Effector memory CD8-positive, alpha-beta T cell (primary cell): ENCODE measurements around the gene ASPG.
A peak's percentile ranks its signal among the peaks of the same experiment; 100 is the strongest.

Experiments used
- ATAC-seq: fragments of 150-1000 bp; cut with Tn5 transposase; replicated peaks from 2 replicates; pipeline ENCODE4 v1.10.0; 2021; ENCODE audit warnings: mild to moderate bottlenecking, moderate library complexity
- DNase-seq, 3 experiments: peaks; one replicate each; pipeline ENCODE4 v3.0.0; 2021
- H3K27ac Mint-ChIP-seq, 2 donors: one replicate each; pipeline ENCODE4 v1.8.0; 2022; ENCODE audit warnings: mild to moderate bottlenecking in 2 of 2, mixed read lengths in 2 of 2, moderate library complexity in 2 of 2
- H3K27me3 Mint-ChIP-seq, 2 donors: one replicate each; pipeline ENCODE4 v1.8.0; 2022; ENCODE audit warnings: mixed read lengths in 2 of 2
- H3K36me3 Mint-ChIP-seq: one replicate; pipeline ENCODE4 v1.8.0; 2022; ENCODE audit warnings: mild to moderate bottlenecking, moderate library complexity, mixed read lengths; ENCODE audit not compliant: insufficient read depth
- H3K4me1 Mint-ChIP-seq, 2 donors: one replicate each; pipeline ENCODE4 v1.8.0; 2022; ENCODE audit warnings: low read depth in 2 of 2, mixed read lengths in 2 of 2
- H3K4me3 Mint-ChIP-seq, 2 donors: one replicate each; pipeline ENCODE4 v1.8.0; 2022; ENCODE audit warnings: mild to moderate bottlenecking in 2 of 2, mixed read lengths in 2 of 2, moderate library complexity in 2 of 2
- H3K9me3 Mint-ChIP-seq, 2 donors: one replicate each; pipeline ENCODE4 v1.8.0; 2022; ENCODE audit warnings: mixed read lengths in 2 of 2

The ASPG gene

DNA sequence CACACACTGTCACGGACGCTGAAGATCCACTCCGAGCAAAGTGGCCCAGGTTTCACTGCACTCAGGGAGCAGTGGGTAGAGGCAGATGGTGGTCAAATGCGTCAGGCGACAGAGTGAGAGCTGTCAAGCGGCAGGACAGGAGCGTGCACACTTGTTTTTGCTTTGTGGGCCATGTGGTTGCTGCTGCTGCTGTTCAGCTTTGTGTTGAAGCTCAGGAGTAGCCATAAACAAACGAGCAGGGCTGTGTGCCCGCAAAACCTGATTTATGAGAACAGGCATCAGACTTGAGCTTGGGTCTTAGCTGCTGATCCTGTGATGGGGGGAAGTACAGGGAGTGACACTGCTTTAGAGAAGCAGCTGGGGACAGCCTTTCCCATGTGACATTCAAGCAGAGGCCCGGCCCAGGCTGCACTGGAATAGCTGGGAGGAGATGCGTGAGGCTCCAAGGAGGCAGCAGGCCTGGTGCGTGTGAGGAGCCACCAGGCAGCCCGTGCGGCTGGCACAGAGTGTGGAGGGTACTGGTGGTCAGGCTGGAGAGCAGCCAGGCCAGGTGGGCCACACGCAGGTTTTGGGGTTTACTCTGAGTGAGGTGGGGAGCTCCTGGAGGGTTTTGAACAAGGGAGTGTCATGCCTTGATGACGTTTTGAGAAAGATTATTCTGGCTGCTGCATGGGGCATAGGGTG is 31.1 kb upstream of the ASPG start:
- Mint-ChIP-seq H3K4me1 (no peaks in the 10 kb centered on the region), H3K36me3 (no peaks in the 10 kb centered on the region), H3K27ac (no peak overlapping the region), H3K4me3 (no peak overlapping the region), H3K27me3 (peaks cover 44 to 73% of the 10 kb centered on the region in 2 donors), H3K9me3 (no peaks in the 10 kb centered on the region)
- no peak for ATAC-seq
- DNase-seq: no peak

DNA sequence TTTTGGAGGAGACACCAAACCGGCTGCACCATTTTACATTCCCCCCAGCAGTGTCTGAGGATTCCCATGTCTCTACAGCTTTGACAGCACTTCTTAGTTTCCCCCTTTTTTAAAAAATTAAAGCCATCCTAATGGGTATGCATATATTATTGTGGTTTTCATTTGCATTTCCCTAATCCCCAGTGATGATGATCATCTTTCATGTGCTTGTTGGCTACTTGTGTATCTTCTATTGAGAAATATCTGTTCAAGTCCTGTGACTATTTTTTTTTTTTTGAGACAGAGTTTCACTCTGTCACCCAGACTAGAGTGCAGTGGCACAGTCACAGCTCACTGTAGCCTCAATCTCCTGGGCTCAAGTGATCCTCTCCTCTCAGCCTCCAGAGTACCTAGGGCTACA is 23.2 kb upstream of the ASPG start:
- Mint-ChIP-seq H3K36me3 (peaks cover 3% of the 10 kb centered on the region), H3K27ac (no peak overlapping the region), H3K4me1 (no peaks in the 10 kb centered on the region), H3K9me3 (no peaks in the 10 kb centered on the region), H3K27me3 (peaks cover 62 to 79% of the 10 kb centered on the region in 2 donors), H3K4me3 (no peak overlapping the region)
- DNase-seq (no peak), ATAC-seq (no peak)

DNA sequence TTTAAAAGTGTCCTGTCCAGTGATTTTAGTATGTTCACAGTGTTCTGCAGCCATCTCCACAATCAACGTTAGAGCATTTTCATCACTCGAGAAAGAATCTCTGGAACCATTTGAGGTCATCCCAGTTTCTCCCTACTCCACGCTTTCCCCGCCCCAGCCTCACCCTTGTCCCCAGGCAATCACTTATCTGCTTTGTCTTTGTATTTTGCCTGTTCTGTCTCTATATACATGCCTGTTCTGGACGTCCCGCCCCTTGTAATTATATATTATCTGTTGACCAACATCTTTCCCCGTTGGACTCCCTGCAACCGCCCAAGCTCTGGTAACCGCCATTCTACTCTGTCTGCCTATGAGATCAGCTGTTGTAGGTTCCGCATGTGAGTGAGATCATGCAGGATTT is 21.5 kb upstream of the ASPG start:
- no peak overlapping the region for H3K4me3 Mint-ChIP-seq
- ATAC-seq (no peak), DNase-seq (no peak)
- H3K27ac Mint-ChIP-seq: no peak overlapping the region
- H3K4me1 Mint-ChIP-seq: no peaks in the 10 kb centered on the region
- H3K36me3 Mint-ChIP-seq: peaks cover 3% of the 10 kb centered on the region
- peaks cover 74 to 88% of the 10 kb centered on the region in 2 donors for H3K27me3 Mint-ChIP-seq
- H3K9me3 Mint-ChIP-seq: no peaks in the 10 kb centered on the region

DNA sequence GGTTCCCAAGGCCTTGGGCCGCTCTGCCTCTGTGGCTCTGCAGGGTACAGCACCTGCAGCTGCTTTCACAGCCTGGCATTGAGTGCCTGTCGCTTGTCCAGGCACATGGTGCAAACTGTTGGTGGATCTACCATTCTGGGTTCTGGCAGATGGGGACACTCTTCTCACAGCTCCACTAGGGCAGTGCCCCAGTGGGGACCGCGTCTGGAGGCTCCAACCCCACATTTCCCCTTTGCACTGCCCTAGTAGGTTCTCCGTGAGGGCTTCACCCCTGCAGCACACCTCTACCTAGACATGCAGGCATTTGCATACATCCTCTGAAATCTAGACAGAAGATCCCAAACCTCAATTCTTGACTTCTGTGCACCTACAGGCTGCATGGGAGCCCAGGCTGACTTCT is 19.2 kb upstream of the ASPG start:
- peaks cover 80 to 91% of the 10 kb centered on the region in 2 donors for H3K27me3 Mint-ChIP-seq

DNA sequence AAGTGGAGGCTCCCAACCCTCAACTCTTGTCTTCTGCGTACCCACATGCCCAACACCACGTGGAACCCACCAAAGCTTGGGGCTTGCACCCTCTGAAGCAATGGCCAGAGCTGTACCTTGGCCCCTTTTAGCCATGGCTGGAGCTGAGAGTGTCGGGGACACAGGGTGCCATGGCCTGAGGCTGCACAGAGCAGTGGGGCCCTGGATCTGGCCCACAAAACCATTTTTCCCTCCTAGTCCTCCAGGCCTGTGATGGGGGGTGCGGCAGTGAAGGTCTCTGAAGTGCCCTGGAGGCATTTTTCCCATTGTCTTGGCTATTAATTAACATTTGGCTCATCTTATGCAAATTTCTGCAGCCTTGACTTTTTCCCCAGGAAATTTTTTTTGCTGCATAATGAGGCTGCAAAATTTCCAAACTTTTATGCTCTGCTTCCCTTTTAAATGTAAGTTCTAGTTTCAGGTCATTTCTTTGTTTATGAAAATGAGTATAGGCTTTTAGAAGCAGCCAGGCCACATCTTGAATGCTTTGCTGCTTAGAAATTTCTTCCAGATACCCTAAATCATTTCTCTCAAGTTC is 18.7 kb upstream of the ASPG start:
- no peak for DNase-seq
- H3K27me3 Mint-ChIP-seq: peaks cover 75 to 86% of the 10 kb centered on the region in 2 donors
- no peaks in the 10 kb centered on the region for H3K4me1 Mint-ChIP-seq
- no peak overlapping the region for H3K27ac Mint-ChIP-seq
- H3K9me3 Mint-ChIP-seq: no peaks in the 10 kb centered on the region
- ATAC-seq: no peak
- H3K4me3 Mint-ChIP-seq: no peak overlapping the region
- peaks cover 3% of the 10 kb centered on the region for H3K36me3 Mint-ChIP-seq

More for the DNA sequence above, 19.2 kb upstream of the ASPG start:
- ATAC-seq: no peak
- H3K36me3 Mint-ChIP-seq: peaks cover 3% of the 10 kb centered on the region
- no peaks in the 10 kb centered on the region for H3K9me3 Mint-ChIP-seq
- no peaks in the 10 kb centered on the region for H3K4me1 Mint-ChIP-seq
- H3K27ac Mint-ChIP-seq: no peak overlapping the region
- no peak overlapping the region for H3K4me3 Mint-ChIP-seq
- DNase-seq: no peak

DNA sequence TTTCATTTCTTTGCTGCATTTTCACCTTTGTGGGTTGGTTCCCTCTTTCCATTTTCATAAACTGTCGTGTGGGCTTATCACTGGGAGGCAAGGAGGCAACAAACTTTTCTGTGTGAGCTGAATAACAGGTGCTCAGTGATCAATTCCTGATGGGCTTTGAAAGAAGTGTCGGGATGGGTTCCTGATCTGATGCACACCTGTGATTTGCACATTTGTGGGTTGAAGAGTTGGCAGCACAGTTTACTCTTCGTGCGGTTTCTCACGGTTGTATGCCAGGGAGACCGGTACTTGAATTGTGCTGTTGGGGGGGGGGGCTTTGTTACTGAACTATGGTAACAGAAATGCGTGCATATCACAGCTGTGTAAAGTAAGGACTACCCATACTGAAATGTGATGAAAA is 16.0 kb upstream of the ASPG start:
- Mint-ChIP-seq H3K27ac (no peak overlapping the region), H3K4me1 (no peaks in the 10 kb centered on the region), H3K9me3 (peaks cover 6 to 14% of the 10 kb centered on the region in 2 donors), H3K4me3 (no peak overlapping the region), H3K27me3 (peaks cover 50 to 58% of the 10 kb centered on the region in 2 donors), H3K36me3 (peaks cover under 1% of the 10 kb centered on the region)
- DNase-seq (no peak), ATAC-seq (no peak)

DNA sequence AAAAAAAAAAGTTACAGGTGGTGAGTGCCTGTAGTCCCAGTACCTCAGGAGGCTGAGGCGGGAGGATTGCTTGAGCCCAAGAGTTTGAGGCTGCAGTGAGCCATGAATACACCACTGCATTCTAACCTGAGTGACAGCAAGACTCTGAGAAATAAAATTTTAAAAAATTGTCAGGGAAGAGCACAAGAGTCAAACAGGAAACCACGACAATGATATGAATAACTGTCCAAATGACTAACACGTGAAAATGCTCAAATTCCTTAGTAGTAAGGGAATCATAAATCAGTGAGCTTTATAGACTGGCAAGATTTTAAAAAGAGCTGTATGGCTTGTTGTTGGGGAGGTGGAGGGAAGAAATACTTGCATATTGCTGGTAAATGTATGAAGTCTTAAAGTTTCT is 12.9 kb upstream of the ASPG start:
- H3K4me1 Mint-ChIP-seq: peaks cover 3 to 9% of the 10 kb centered on the region in 2 donors
- peaks cover 27 to 37% of the 10 kb centered on the region in 2 donors for H3K27me3 Mint-ChIP-seq
- H3K4me3 Mint-ChIP-seq: no peak overlapping the region
- H3K9me3 Mint-ChIP-seq: peaks cover 6 to 14% of the 10 kb centered on the region in 2 donors
- H3K36me3 Mint-ChIP-seq: no peaks in the 10 kb centered on the region
- DNase-seq: no peak
- no peak for ATAC-seq
- no peak overlapping the region for H3K27ac Mint-ChIP-seq

DNA sequence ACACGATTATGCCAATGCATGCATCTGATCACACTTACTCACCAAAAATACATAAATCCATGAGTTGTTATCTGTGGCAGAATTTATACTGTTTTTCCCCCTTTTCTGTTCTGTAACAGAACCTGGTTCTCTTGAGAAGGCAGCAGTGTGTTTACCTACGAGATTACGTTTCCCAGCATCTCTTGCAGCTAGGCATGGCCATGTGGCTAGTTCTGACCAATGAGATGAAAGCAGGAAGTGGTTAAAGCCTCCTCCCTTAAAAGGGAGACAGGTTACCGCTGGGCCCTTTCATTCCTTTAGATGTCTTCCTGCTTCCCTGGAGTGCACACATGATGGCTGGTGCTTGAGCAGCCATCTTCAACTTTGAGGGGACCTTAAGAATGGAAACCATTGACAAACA is 11.7 kb upstream of the ASPG start:
- peaks cover 20 to 26% of the 10 kb centered on the region in 2 donors for H3K27me3 Mint-ChIP-seq
- no peak overlapping the region for H3K27ac Mint-ChIP-seq
- no peak overlapping the region for H3K4me3 Mint-ChIP-seq
- H3K36me3 Mint-ChIP-seq: no peaks in the 10 kb centered on the region
- peaks cover 6 to 14% of the 10 kb centered on the region in 2 donors for H3K9me3 Mint-ChIP-seq
- DNase-seq (no peak), ATAC-seq (no peak)
- peaks cover 10 to 20% of the 10 kb centered on the region in 2 donors for H3K4me1 Mint-ChIP-seq

DNA sequence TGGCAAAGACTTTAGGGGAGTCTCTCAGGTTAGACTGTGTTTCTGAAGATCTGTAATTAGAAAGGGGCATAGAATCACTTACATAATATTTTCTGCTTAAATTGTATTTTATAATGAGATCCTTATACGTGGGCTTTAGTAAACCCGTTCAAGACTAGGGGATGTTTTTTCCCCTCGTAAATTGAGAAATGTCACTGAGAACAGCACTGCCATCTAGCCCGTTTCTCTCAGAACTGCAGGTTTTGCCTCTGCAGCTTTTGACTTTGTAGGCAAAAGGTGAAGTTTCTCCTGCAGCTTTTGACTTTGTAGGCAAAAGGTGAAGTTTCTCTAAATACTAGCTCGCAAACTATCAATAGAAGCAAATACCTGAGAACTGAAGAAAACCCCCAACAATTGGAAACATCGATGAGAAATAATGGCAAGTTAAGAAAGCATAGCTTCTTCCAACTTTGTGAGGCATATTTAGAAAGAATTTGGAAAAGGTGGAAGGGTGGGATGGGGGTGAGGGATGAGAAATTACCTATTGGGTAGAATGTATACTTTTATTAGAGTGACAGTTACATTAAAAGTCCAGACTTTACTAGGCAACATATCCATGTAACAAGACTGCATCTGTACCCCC is 9.9 kb upstream of the ASPG start:
- ATAC-seq (no peak), DNase-seq (no peak)
- Mint-ChIP-seq H3K27ac (peak overlapping the region in 1 of 2 donors; percentile 23), H3K4me3 (no peak overlapping the region), H3K9me3 (peaks cover 6 to 14% of the 10 kb centered on the region in 2 donors), H3K4me1 (peaks cover 10 to 20% of the 10 kb centered on the region in 2 donors), H3K36me3 (no peaks in the 10 kb centered on the region), H3K27me3 (peaks cover 5 to 9% of the 10 kb centered on the region in 2 donors)

DNA sequence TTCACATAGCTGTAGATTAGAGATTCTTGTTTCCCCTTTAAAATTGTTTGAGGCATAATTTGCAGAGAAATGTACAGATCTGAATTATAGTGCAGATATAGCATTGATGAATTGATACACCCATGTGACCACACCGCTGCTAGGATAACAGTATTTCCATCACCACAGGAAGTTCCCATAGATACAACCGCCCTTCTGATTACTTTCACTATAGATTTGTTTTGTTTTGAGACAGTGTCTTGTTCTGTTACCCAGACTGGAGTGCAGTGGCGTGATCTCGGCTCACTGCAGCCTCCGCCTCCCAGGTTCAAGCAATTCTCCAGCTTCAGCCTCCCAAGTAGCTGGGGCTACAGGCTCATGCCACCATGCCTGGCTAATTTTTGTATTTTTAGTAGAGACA is 8.8 kb upstream of the ASPG start:
- ATAC-seq (no peak), DNase-seq (no peak)
- peaks cover 0 to 9% of the 10 kb centered on the region in 2 donors for H3K27me3 Mint-ChIP-seq
- peaks cover 10 to 20% of the 10 kb centered on the region in 2 donors for H3K4me1 Mint-ChIP-seq
- H3K9me3 Mint-ChIP-seq: peaks cover 6 to 14% of the 10 kb centered on the region in 2 donors
- no peak overlapping the region for H3K4me3 Mint-ChIP-seq
- H3K36me3 Mint-ChIP-seq: no peaks in the 10 kb centered on the region
- H3K27ac Mint-ChIP-seq: peak overlapping the region in 1 of 2 donors; percentile 23

DNA sequence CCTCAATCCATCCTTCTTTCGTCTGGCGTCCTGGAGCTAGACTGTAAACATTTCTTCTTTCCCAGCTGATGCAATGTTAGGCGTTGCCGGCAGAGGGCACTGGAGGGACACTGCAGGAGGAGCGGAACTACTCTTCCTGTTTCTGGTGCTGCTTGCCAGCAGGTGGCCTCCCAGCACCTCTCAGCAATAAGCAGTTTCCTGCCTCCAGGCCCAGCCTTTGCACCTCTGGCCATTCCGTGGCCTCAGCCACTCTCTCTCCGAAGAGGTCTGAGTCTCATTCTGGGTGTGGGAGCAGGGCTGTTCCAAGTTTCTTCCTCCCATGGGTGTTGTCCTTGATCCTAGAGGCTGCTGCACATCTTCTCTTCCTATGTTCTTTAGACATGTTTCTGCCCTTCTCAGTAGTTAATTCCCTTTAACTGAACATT is 7.5 kb upstream of the ASPG start:
- Mint-ChIP-seq H3K9me3 (peaks cover 2 to 10% of the 10 kb centered on the region in 2 donors), H3K36me3 (no peaks in the 10 kb centered on the region), H3K4me1 (peaks cover 10 to 20% of the 10 kb centered on the region in 2 donors), H3K27me3 (peaks cover 0 to 9% of the 10 kb centered on the region in 2 donors), H3K4me3 (peak overlapping the region; percentile 26 to 45), H3K27ac (peak overlapping the region; percentile 46 to 88)
- peak; percentile 80 to 85 (median 83) for DNase-seq
- peak; percentile 99 for ATAC-seq

DNA sequence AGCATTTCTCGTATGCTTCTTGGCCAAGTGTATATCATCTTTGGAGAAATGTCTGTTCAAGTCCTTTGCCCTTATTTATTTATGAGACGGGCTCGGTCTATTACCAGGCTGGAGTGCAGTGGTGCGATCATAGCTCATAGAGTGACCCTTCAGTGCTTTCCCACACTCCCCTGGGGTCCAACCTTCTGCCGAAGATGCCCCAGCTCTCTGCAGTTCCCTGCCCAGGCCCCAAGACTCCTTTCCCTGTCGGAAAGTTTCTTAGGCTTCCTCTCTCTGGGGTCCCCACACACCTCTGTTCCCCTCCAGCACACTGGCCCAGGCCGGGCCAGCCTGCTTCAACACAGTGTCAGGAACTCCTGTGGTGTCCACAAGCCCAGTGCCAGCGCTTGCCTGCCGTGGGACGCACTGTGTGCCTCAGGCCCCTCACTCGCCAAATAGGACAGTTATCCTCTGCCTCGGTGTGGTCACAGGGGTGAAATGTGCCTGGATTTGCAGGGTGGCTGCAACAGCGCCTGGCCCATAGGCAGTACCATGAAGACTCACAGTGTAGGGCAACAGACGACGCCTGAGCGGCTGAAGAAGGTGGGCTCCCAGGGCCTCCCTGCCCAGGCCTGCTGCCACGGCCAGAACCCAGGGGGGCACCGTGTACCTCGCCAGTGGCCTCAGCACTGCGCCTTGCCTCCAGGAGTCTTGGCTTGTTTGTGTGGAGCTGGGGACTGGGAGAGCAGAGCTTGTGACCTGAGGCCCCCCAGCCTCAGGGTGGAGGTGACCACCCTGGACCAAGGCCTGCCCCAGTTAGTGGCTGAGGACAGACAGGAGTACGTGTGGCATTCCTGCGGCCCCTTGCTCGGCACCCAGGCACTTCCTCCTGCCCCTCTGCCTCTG is 4.9 kb upstream of the ASPG start:
- no peak overlapping the region for H3K27ac Mint-ChIP-seq
- H3K9me3 Mint-ChIP-seq: no peaks in the 10 kb centered on the region
- H3K27me3 Mint-ChIP-seq: peaks cover 0 to 5% of the 10 kb centered on the region in 2 donors
- DNase-seq (no peak), ATAC-seq (no peak)
- H3K36me3 Mint-ChIP-seq: no peaks in the 10 kb centered on the region
- H3K4me3 Mint-ChIP-seq: no peak overlapping the region
- peaks cover 14 to 20% of the 10 kb centered on the region in 2 donors for H3K4me1 Mint-ChIP-seq

DNA sequence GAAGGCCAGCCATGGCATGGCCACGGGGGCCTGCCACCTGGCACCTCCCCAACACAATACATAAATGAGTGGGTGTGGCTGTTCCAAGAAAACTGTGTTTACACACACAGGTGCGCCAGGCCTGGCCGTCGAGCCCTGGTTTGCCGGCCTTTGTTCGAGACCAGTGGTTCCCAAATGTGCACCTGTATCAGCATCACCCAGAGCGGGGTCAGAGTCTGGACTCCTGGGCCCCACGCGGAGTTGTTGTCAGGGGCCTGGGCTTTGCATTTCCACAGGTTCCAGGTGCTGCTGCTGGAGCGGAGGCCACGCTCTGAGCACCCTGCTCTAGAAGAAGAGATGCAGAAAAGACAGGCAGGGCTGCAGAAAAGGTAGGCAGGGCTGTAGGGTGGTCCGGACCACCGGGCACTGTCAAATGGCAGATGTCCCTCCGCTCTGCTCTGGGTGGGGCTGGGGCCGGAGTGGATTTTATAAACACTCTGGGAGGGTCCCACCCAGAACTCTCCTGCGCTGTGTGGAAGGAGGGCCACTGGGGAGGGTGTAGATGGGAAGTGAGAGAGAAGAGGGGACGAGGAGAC is 4.2 kb upstream of the ASPG start:
- ATAC-seq (no peak), DNase-seq (no peak)
- H3K27ac Mint-ChIP-seq: no peak overlapping the region
- H3K4me1 Mint-ChIP-seq: peaks cover 14 to 17% of the 10 kb centered on the region in 2 donors
- no peak overlapping the region for H3K4me3 Mint-ChIP-seq
- H3K27me3 Mint-ChIP-seq: no peaks in the 10 kb centered on the region
- H3K9me3 Mint-ChIP-seq: no peaks in the 10 kb centered on the region
- no peaks in the 10 kb centered on the region for H3K36me3 Mint-ChIP-seq
